ENCODE data around the gene TPD52L1.
A peak's percentile ranks its signal among the peaks of the same experiment; 100 is the strongest.

Gene TPD52L1

GRCh38 chr6:125111219-125111983 is 42.2 kb upstream of the TPD52L1 start:
- Histone ChIP-seq H3K36me3 (ENCODE audit: control insufficient read depth, insufficient read depth, low read length) (no peaks in the 10 kb centered on the region), H3K4me3 (replicated peaks; ENCODE audit: low read depth, low read length) (no peak overlapping the region), H3K27me3 (replicated peaks; ENCODE audit: control insufficient read depth, insufficient read depth, low read length) (no peaks in the 10 kb centered on the region)
- DNase-seq (ENCODE audit: extremely low read depth, insufficient read length), result no peak
- no peak for TF ChIP-seq CTCF (IDR thresholded peaks at IDR 0.05; ENCODE audit: insufficient read depth, low read length, poor library complexity, severe bottlenecking)

- Histone ChIP-seq H3K27me3 (replicated peaks; ENCODE audit: control insufficient read depth, insufficient read depth, low read length) (no peaks in the 10 kb centered on the region), H3K4me3 (replicated peaks; ENCODE audit: low read depth, low read length) (no peak overlapping the region), H3K36me3 (ENCODE audit: control insufficient read depth, insufficient read depth, low read length) (no peaks in the 10 kb centered on the region)
- DNase-seq (ENCODE audit: extremely low read depth, insufficient read length), result no peak
- no peak for TF ChIP-seq CTCF (IDR thresholded peaks at IDR 0.05; ENCODE audit: insufficient read depth, low read length, poor library complexity, severe bottlenecking)
Measured at GRCh38 chr6:125112934-125113333, 40.6 kb upstream of the TPD52L1 start.

GRCh38 chr6:125114248-125114858 is 39.2 kb upstream of the TPD52L1 start:
- no peak overlapping the region for H3K4me3 ChIP-seq (replicated peaks; ENCODE audit: low read depth, low read length)
- DNase-seq (ENCODE audit: extremely low read depth, insufficient read length), result no peak
- peak; percentile 63 for TF ChIP-seq CTCF (IDR thresholded peaks at IDR 0.05; ENCODE audit: insufficient read depth, low read length, poor library complexity, severe bottlenecking)
- no peaks in the 10 kb centered on the region; the same call in 1 of the 2 replicates for H3K27me3 ChIP-seq (replicated peaks; ENCODE audit: control insufficient read depth, insufficient read depth, low read length)
- H3K36me3 ChIP-seq (ENCODE audit: control insufficient read depth, insufficient read depth, low read length), result no peaks in the 10 kb centered on the region

- Histone ChIP-seq H3K27me3 (replicated peaks; ENCODE audit: control insufficient read depth, insufficient read depth, low read length) (no peaks in the 10 kb centered on the region; the same call in 1 of the 2 replicates), H3K4me3 (replicated peaks; ENCODE audit: low read depth, low read length) (no peak overlapping the region), H3K36me3 (ENCODE audit: control insufficient read depth, insufficient read depth, low read length) (no peaks in the 10 kb centered on the region)
- TF ChIP-seq CTCF (IDR thresholded peaks at IDR 0.05; ENCODE audit: insufficient read depth, low read length, poor library complexity, severe bottlenecking), result no peak
- no peak for DNase-seq (ENCODE audit: extremely low read depth, insufficient read length)
Measured at GRCh38 chr6:125116170-125116569, 37.4 kb upstream of the TPD52L1 start.

- H3K36me3 ChIP-seq (ENCODE audit: control insufficient read depth, insufficient read depth, low read length), result no peaks in the 10 kb centered on the region
- H3K4me3 ChIP-seq (replicated peaks; ENCODE audit: low read depth, low read length), result no peak overlapping the region
- TF ChIP-seq CTCF (IDR thresholded peaks at IDR 0.05; ENCODE audit: insufficient read depth, low read length, poor library complexity, severe bottlenecking), result no peak
- no peak for DNase-seq (ENCODE audit: extremely low read depth, insufficient read length)
- no peaks in the 10 kb centered on the region; the same call in 1 of the 2 replicates for H3K27me3 ChIP-seq (replicated peaks; ENCODE audit: control insufficient read depth, insufficient read depth, low read length)
Measured at GRCh38 chr6:125116710-125117109, 36.9 kb upstream of the TPD52L1 start.

Measured in GM06990 (cell line).